ENCODE results near the gene RETREG3. TPM values are rescaled to one million over a fixed set of nuclear protein-coding genes. Genes with fewer than 3 reads are reported as not detected.

Gene RETREG3
- total and polyA plus RNA-seq, 2 of the 13 experiments (the other 11 are each of a cell fraction or from before 2014, with no cell fraction given): 47.0 to 55.8 TPM

DNA sequence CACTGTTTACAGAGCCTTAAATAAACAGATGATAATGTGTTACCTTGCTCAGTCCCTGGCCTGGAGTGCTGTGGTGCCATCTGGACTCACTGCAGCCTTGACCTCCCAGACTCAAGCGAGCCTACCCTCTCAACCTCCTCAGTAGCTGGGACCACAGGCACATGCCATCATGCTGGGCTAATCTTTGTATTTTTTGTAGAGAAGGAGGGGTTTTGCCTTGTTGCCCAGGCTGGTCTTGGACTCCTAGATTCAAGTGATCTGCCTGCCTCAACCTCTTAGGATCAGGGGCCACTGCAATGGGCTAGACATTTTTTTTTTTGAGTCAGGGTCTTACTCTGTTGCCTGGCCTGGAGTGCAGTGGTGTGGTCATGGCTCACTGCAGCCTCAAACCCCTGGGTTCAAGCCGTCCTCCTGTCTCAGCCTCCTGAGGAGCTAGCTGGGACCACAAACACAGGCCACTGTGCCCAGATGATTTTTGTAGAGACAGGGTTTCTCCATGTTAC, 78.2 kb downstream of the RETREG3 start (continued):
- TF ChIP-seq, protein P1, sequence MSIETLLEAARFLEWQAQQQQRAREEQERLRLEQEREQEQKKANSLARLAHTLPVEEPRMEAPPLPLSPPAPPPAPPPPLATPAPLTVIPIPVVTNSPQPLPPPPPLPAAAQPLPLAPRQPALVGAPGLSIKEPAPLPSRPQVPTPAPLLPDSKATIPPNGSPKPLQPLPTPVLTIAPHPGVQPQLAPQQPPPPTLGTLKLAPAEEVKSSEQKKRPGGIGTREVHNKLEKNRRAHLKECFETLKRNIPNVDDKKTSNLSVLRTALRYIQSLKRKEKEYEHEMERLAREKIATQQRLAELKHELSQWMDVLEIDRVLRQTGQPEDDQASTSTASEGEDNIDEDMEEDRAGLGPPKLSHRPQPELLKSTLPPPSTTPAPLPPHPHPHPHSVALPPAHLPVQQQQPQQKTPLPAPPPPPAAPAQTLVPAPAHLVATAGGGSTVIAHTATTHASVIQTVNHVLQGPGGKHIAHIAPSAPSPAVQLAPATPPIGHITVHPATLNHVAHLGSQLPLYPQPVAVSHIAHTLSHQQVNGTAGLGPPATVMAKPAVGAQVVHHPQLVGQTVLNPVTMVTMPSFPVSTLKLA (IDR thresholded peaks at IDR 0.05): peak; percentile 25; the same call in 1 of the 2 replicates
- TF ChIP-seq RBM39 (IDR thresholded peaks at IDR 0.05; ENCODE audit: low read depth, low read length, poor library complexity, severe bottlenecking): no peak
- TF ChIP-seq, protein P2, sequence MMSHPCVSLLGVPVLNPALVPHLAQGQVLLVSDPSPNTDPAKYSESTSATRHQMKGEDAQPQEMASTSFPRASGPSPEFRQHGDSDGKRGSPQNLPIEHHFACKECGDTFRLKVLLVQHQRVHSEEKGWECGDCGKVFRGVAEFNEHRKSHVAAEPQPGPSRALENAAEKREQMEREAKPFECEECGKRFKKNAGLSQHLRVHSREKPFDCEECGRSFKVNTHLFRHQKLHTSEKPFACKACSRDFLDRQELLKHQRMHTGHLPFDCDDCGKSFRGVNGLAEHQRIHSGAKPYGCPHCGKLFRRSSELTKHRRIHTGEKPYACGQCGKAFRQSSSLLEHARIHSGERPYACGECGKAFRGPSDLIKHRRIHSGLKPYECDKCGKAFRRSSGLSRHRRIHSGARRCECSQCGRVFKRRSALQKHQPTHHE (CRISPR knock-in tag; IDR thresholded peaks at IDR 0.05; ENCODE audit: borderline replicate concordance): no peak; the same call in 1 of the 2 replicates
- no peak for TF ChIP-seq FOSL1 (CRISPR knock-in tag; IDR thresholded peaks at IDR 0.05; ENCODE audit: borderline replicate concordance)
- TF ChIP-seq EP300 (IDR thresholded peaks at IDR 0.05; ENCODE audit: low read depth in 2 of 2, low read length in 2 of 2): peak in 1 of 2 experiments; percentile 91; a peak in 2 of 4 replicates
- TF ChIP-seq EP300 (CRISPR knock-in tag; IDR thresholded peaks at IDR 0.05; ENCODE audit: borderline replicate concordance): peak; percentile 85
- TF ChIP-seq ZFP91 (CRISPR knock-in tag; IDR thresholded peaks at IDR 0.05; ENCODE audit: borderline replicate concordance): peak; percentile 86; the same call in 1 of the 2 replicates
- TF ChIP-seq ZNF484 (CRISPR knock-in tag; IDR thresholded peaks at IDR 0.05; ENCODE audit: borderline replicate concordance, low read depth): no peak
- no peak for TF ChIP-seq ZNF615 (CRISPR knock-in tag; IDR thresholded peaks at IDR 0.05; ENCODE audit: borderline replicate concordance)
- TF ChIP-seq MYNN (CRISPR knock-in tag; IDR thresholded peaks at IDR 0.05; ENCODE audit: low read depth): no peak
- TF ChIP-seq FLYWCH1 (CRISPR knock-in tag; IDR thresholded peaks at IDR 0.05): no peak
- TF ChIP-seq ZIK1 (CRISPR knock-in tag; IDR thresholded peaks at IDR 0.05; ENCODE audit: borderline replicate concordance, low read depth): no peak
- TF ChIP-seq ZNF776 (CRISPR knock-in tag; IDR thresholded peaks at IDR 0.05): no peak
- TF ChIP-seq ZNF230 (CRISPR knock-in tag; IDR thresholded peaks at IDR 0.05): peak; percentile 59; the same call in 1 of the 2 replicates
- TF ChIP-seq GFI1 (CRISPR knock-in tag; IDR thresholded peaks at IDR 0.05; ENCODE audit: borderline replicate concordance): peak; percentile 65
- TF ChIP-seq ZFP36L2 (CRISPR knock-in tag; IDR thresholded peaks at IDR 0.05): no peak
- peak; percentile 62 for TF ChIP-seq MED8 (CRISPR knock-in tag; IDR thresholded peaks at IDR 0.05; ENCODE audit: insufficient replicate concordance)
- TF ChIP-seq CBX1 (IDR thresholded peaks at IDR 0.05; ENCODE audit: low read depth): no peak
- TF ChIP-seq EZH2 (conservative IDR thresholded peaks at IDR 0.05; ENCODE audit: low read depth, low read length): no peak
- peak; percentile 60; the same call in 1 of the 2 replicates for TF ChIP-seq THAP7 (CRISPR knock-in tag; IDR thresholded peaks at IDR 0.05)
- TF ChIP-seq MAZ (IDR thresholded peaks at IDR 0.05; ENCODE audit: borderline replicate concordance, low read depth, low read length): peak; percentile 79; the same call in 1 of the 2 replicates
- peak; percentile 76 for TF ChIP-seq MAZ (CRISPR knock-in tag; IDR thresholded peaks at IDR 0.05; ENCODE audit: low read depth)
- TF ChIP-seq ZBTB42 (CRISPR knock-in tag; IDR thresholded peaks at IDR 0.05): peak; percentile 39; the same call in 1 of the 2 replicates

Data from HepG2 (cell line).